CD4-positive, CD25-positive, alpha-beta regulatory T cell (primary cell): ENCODE results near the gene REEP3. TPM values are rescaled to one million over a fixed set of nuclear protein-coding genes. Genes with fewer than 3 reads are reported as not detected.

ENCODE experiments used
- ATAC-seq, 2 donors: fragments of 150-1000 bp; cut with Tn5 transposase; one replicate each; pipeline ENCODE4 v1.10.0; 2021; ENCODE audit warnings: low read depth in 2 of 2, moderate number of reproducible peaks in 2 of 2, moderate library complexity in 1 of 2
- DNase-seq, 3 donors: peaks; one replicate each; pipeline versions ENCODE4 v3.0.0 to v3.0.0-alpha.2; 2012 to 2022; ENCODE audit warnings: mixed read lengths in 1 of 3
- H3K27ac ChIP-seq: one replicate; pipeline ENCODE4 v1.7.0; 2013; ENCODE audit warnings: mild to moderate bottlenecking, low read length; ENCODE audit not compliant: insufficient read depth, poor library complexity, severe bottlenecking
- H3K27me3 ChIP-seq: one replicate; pipeline ENCODE4 v1.7.0; 2013; ENCODE audit warnings: low read length; ENCODE audit not compliant: control insufficient read depth, insufficient read depth
- H3K36me3 ChIP-seq: one replicate; pipeline ENCODE4 v1.7.0; 2013; ENCODE audit warnings: mild to moderate bottlenecking, low read length, moderate library complexity; ENCODE audit not compliant: control insufficient read depth, insufficient read depth
- H3K4me1 ChIP-seq: 2 replicates; pipeline ENCODE4 v1.7.0; 2013; ENCODE audit warnings: mild to moderate bottlenecking, low read length; ENCODE audit not compliant: insufficient read depth, control insufficient read depth, poor library complexity, severe bottlenecking
- H3K4me3 ChIP-seq: one replicate; pipeline ENCODE4 v1.7.0; 2013; ENCODE audit warnings: low read depth, mild to moderate bottlenecking, low read length, moderate library complexity
- H3K9me3 ChIP-seq, 2 experiments: 1 replicate in 1 of 2; 2 replicates in 1 of 2; pipeline ENCODE4 v1.7.0; 2013; ENCODE audit warnings: low read length in 2 of 2, mild to moderate bottlenecking in 1 of 2, moderate library complexity in 1 of 2; ENCODE audit not compliant: control insufficient read depth in 2 of 2
- H3K27ac Mint-ChIP-seq, 3 donors: one replicate each; pipeline ENCODE4 v1.8.0; 2020 to 2022; ENCODE audit warnings: mild to moderate bottlenecking in 3 of 3, mixed read lengths in 3 of 3, moderate library complexity in 2 of 3
- H3K27me3 Mint-ChIP-seq: one replicate; pipeline ENCODE4 v1.8.0; 2022; ENCODE audit warnings: mild to moderate bottlenecking, mixed read lengths
- H3K36me3 Mint-ChIP-seq: one replicate; pipeline ENCODE4 v1.8.0; 2020; ENCODE audit warnings: mixed read lengths
- H3K4me1 Mint-ChIP-seq, 4 donors: one replicate each; pipeline ENCODE4 v1.8.0; 2020 to 2022; ENCODE audit warnings: mixed read lengths in 4 of 4, mild to moderate bottlenecking in 1 of 4
- H3K4me3 Mint-ChIP-seq, 4 donors: one replicate each; pipeline ENCODE4 v1.8.0; 2020 to 2022; ENCODE audit warnings: mild to moderate bottlenecking in 4 of 4, mixed read lengths in 4 of 4, moderate library complexity in 3 of 4
- H3K9me3 Mint-ChIP-seq, 7 donors: one replicate each; pipeline ENCODE4 v1.8.0; 2020 to 2022; ENCODE audit warnings: mixed read lengths in 7 of 7, mild to moderate bottlenecking in 3 of 7, moderate library complexity in 2 of 7
- polyA plus RNA-seq, 4 donors: library from polyadenylated mRNA; unstranded; fragments of 300-500 nt; fragmentation: Illumina TruSeq; gene quantifications; one replicate each; pipeline ENCODE4 v1.2.3, GENCODE V29; 2021
- total RNA-seq: library from RNA; stranded (reverse); gene quantifications from one replicate; pipeline ENCODE4 v1.2.3, GENCODE V29; 2022

REEP3 gene
- total and polyA plus RNA-seq, 5 donors from 2014 or later, result 12.7 to 21.2 (median 17.6) TPM

- no peak for ATAC-seq
- Histone ChIP-seq H3K27me3 (no peaks in the 10 kb centered on the region), H3K4me3 (no peak overlapping the region), H3K4me1 (no peaks in the 10 kb centered on the region), H3K27ac (no peak overlapping the region), H3K36me3 (no peaks in the 10 kb centered on the region), H3K9me3 (no peaks in the 10 kb centered on the region)
- H3K27ac Mint-ChIP-seq, result no peak overlapping the region
- H3K4me3 Mint-ChIP-seq, result no peak overlapping the region
- H3K27me3 Mint-ChIP-seq, result no peaks in the 10 kb centered on the region
- H3K9me3 Mint-ChIP-seq, result no peaks in the 10 kb centered on the region
- DNase-seq, result no peak
- peaks cover 7% of the 10 kb centered on the region for H3K36me3 Mint-ChIP-seq
- H3K4me1 Mint-ChIP-seq, result peaks cover 0 to 12% (median 3%) of the 10 kb centered on the region in 4 donors
These were observed 87.3 kb downstream of the REEP3 start for GRCh38 chr10:63608511-63608910.

- H3K36me3 Mint-ChIP-seq, result peaks cover 12% of the 10 kb centered on the region
- no peak overlapping the region for H3K4me3 ChIP-seq
- H3K27me3 Mint-ChIP-seq, result no peaks in the 10 kb centered on the region
- peaks cover 2% of the 10 kb centered on the region for H3K36me3 ChIP-seq
- H3K4me1 ChIP-seq, result no peaks in the 10 kb centered on the region
- no peak overlapping the region for H3K27ac ChIP-seq
- H3K4me1 Mint-ChIP-seq, result peaks cover 0 to 12% (median 3%) of the 10 kb centered on the region in 4 donors
- DNase-seq, result peak in 1 of 3 donors; percentile 32
- no peaks in the 10 kb centered on the region for H3K27me3 ChIP-seq
- H3K4me3 Mint-ChIP-seq, result no peak overlapping the region
- H3K9me3 Mint-ChIP-seq, result no peaks in the 10 kb centered on the region
- H3K9me3 ChIP-seq, result no peaks in the 10 kb centered on the region
- no peak for ATAC-seq
- H3K27ac Mint-ChIP-seq, result peak overlapping the region in 1 of 3 donors; percentile 25
These were observed 89.9 kb downstream of the REEP3 start for GRCh38 chr10:63611078-63611477.

DNA sequence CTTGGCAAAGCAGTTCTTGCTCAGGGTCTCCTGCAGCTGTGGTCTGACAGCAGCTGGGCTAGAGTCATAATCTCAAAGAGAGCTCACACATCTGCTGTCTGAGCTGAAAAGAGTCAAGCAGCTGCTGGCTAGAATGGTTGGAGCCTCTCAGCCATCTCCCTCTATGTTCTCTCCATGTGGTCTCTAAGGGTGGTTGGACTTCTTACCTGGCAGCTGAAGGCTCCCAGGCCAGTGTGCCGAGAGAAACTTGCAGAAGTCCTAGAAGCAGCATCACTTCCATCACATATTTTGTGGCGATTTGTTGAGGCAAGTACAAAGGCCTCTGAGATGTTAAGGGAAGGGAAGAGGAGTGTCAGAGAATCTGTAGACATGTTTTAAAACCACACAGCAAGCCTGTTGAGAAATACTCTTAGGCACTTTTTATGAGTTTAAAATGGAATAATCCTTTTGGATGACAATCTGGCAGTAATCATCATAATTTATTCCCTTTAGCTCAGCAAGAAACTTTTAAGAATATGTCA is 93.2 kb downstream of the REEP3 start:
- H3K4me1 Mint-ChIP-seq, result peaks cover 0 to 6% (median 0%) of the 10 kb centered on the region in 4 donors
- no peaks in the 10 kb centered on the region for H3K9me3 Mint-ChIP-seq
- H3K27me3 Mint-ChIP-seq, result no peaks in the 10 kb centered on the region

GRCh38 chr10:63618552-63618951 is 97.4 kb downstream of the REEP3 start:
- Histone ChIP-seq H3K9me3 (no peaks in the 10 kb centered on the region), H3K27me3 (no peaks in the 10 kb centered on the region), H3K27ac (no peak overlapping the region), H3K4me1 (no peaks in the 10 kb centered on the region), H3K4me3 (no peak overlapping the region), H3K36me3 (peaks cover 8% of the 10 kb centered on the region)
- Mint-ChIP-seq H3K27me3 (no peaks in the 10 kb centered on the region), H3K4me3 (no peak overlapping the region), H3K9me3 (no peaks in the 10 kb centered on the region), H3K4me1 (no peaks in the 10 kb centered on the region), H3K27ac (no peak overlapping the region), H3K36me3 (peaks cover 21% of the 10 kb centered on the region)
- DNase-seq (no peak), ATAC-seq (no peak)

More for the DNA sequence above, 93.2 kb downstream of the REEP3 start:
- Histone ChIP-seq H3K9me3 (no peaks in the 10 kb centered on the region), H3K27me3 (no peaks in the 10 kb centered on the region), H3K27ac (no peak overlapping the region), H3K4me3 (no peak overlapping the region), H3K36me3 (peaks cover 4% of the 10 kb centered on the region), H3K4me1 (no peaks in the 10 kb centered on the region)
- ATAC-seq (no peak), DNase-seq (no peak)
- no peak overlapping the region for H3K4me3 Mint-ChIP-seq
- peak overlapping the region in 1 of 3 donors; percentile 78 for H3K27ac Mint-ChIP-seq
- peaks cover 14% of the 10 kb centered on the region for H3K36me3 Mint-ChIP-seq

DNA sequence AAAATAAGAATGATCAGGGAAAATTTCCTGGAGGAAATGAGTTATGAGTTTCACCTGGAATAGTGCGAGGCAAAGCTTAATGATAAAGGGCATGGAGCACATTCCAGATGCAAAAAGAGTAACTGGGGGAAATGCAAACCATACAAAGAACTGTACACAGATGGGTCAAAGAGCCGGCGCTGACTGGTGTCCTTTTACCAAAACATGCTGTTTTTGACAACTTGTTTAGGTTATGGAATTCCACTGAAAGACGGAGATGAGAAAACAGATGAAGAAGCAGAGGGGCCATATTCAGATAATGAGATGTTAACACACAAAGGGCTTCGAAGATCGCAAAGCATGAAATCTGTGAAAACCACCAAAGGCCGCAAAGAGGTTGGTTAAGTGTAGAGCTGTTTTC is 98.2 kb downstream of the REEP3 start:
- H3K27ac Mint-ChIP-seq, result no peak overlapping the region
- H3K4me1 Mint-ChIP-seq, result no peaks in the 10 kb centered on the region
- no peaks in the 10 kb centered on the region for H3K9me3 ChIP-seq
- no peak overlapping the region for H3K4me3 Mint-ChIP-seq
- H3K27me3 ChIP-seq, result no peaks in the 10 kb centered on the region
- no peaks in the 10 kb centered on the region for H3K27me3 Mint-ChIP-seq
- peaks cover 8% of the 10 kb centered on the region for H3K36me3 ChIP-seq
- H3K36me3 Mint-ChIP-seq, result peaks cover 21% of the 10 kb centered on the region
- no peak overlapping the region for H3K4me3 ChIP-seq
- ATAC-seq (no peak), DNase-seq (no peak)
- H3K4me1 ChIP-seq, result no peaks in the 10 kb centered on the region
- H3K9me3 Mint-ChIP-seq, result no peaks in the 10 kb centered on the region
- no peak overlapping the region for H3K27ac ChIP-seq

DNA sequence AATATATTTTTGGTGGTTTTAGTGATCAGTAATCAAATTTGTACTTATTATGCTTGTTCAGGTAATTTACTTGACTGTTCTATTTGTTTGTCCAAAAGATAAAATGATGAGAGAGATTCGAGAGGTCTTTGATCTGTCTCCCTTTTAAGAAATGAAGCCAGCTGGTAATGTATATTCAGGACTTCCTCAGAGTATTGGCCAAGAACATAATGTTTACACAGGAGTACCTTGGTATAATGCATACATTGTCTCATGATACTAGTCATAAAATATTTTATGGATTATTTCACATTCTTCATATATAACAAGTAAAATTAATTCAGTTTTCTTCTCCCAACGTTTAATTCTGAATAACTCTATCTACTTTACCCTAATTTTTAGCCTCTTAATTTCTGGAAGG is 100.9 kb downstream of the REEP3 start:
- no peaks in the 10 kb centered on the region for H3K9me3 ChIP-seq
- H3K36me3 ChIP-seq, result peaks cover 6% of the 10 kb centered on the region
- H3K4me3 ChIP-seq, result no peak overlapping the region
- no peak for ATAC-seq
- H3K27me3 Mint-ChIP-seq, result no peaks in the 10 kb centered on the region
- H3K4me1 Mint-ChIP-seq, result no peaks in the 10 kb centered on the region
- H3K36me3 Mint-ChIP-seq, result peaks cover 13% of the 10 kb centered on the region
- no peaks in the 10 kb centered on the region for H3K9me3 Mint-ChIP-seq
- DNase-seq, result no peak
- H3K27ac ChIP-seq, result peak overlapping the region; percentile 14
- H3K27ac Mint-ChIP-seq, result no peak overlapping the region
- no peaks in the 10 kb centered on the region for H3K4me1 ChIP-seq
- no peak overlapping the region for H3K4me3 Mint-ChIP-seq
- no peaks in the 10 kb centered on the region for H3K27me3 ChIP-seq

DNA sequence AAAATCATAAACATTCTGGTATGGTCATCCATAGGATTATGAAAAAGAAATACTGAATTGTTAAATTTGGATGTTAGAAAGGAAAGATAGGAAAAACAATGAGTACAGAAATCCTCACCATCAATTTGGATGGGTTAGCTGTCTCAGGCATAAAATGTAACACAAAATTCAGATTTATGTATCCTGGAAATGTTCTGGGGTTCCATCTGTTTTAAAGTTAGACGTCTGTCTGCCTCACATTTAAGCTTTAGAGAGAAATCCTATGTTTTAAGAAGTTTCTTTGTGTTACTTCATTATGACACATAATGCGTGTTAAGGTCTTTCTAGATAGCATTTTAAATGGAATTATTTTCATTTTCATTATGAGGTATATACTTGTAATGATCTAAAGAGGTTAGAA is 103.5 kb downstream of the REEP3 start:
- H3K9me3 ChIP-seq, result no peaks in the 10 kb centered on the region
- H3K27ac Mint-ChIP-seq, result no peak overlapping the region
- no peak for ATAC-seq

GRCh38 chr10:63627396-63627795 is 106.2 kb downstream of the REEP3 start:
- Mint-ChIP-seq H3K4me1 (peaks cover 10 to 31% (median 22%) of the 10 kb centered on the region in 4 donors), H3K36me3 (peaks cover 4% of the 10 kb centered on the region), H3K9me3 (no peaks in the 10 kb centered on the region), H3K27me3 (no peaks in the 10 kb centered on the region), H3K27ac (no peak overlapping the region), H3K4me3 (peak overlapping the region in 1 of 4 donors; percentile 89)
- DNase-seq (no peak), ATAC-seq (no peak)
- Histone ChIP-seq H3K9me3 (no peaks in the 10 kb centered on the region), H3K27me3 (no peaks in the 10 kb centered on the region), H3K4me3 (no peak overlapping the region), H3K4me1 (peaks cover 25% of the 10 kb centered on the region), H3K36me3 (no peaks in the 10 kb centered on the region), H3K27ac (no peak overlapping the region)

More for the DNA sequence above, 103.5 kb downstream of the REEP3 start:
- Histone ChIP-seq H3K4me1 (peaks cover 16% of the 10 kb centered on the region), H3K4me3 (no peak overlapping the region), H3K36me3 (peaks cover 4% of the 10 kb centered on the region), H3K27ac (no peak overlapping the region), H3K27me3 (no peaks in the 10 kb centered on the region)
- Mint-ChIP-seq H3K27me3 (no peaks in the 10 kb centered on the region), H3K4me1 (peaks cover 10 to 22% (median 17%) of the 10 kb centered on the region in 4 donors), H3K9me3 (no peaks in the 10 kb centered on the region), H3K4me3 (no peak overlapping the region), H3K36me3 (peaks cover 8% of the 10 kb centered on the region)
- DNase-seq, result no peak
